ENCODE data around the gene AKR1C2. TPM values are rescaled to one million over a fixed set of nuclear protein-coding genes. Genes with fewer than 3 reads are reported as not detected.
"Not testable (repeated sequence)": the region's sequence is repeated elsewhere in the genome, so short reads cannot be mapped to it uniquely, and the experiment has no call there.

The AKR1C2 gene
- total RNA-seq, 1 donor from 2014 or later = 2.6 TPM

- Mint-ChIP-seq H3K36me3 (no peaks in the 10 kb centered on the region), H3K4me3 (no peak overlapping the region), H3K4me1 (peaks cover 7% of the 10 kb centered on the region), H3K27ac (no peak overlapping the region), H3K9me3 (peaks cover 17% of the 10 kb centered on the region), H3K27me3 (ENCODE audit: low read depth) (no peaks in the 10 kb centered on the region)
- no peak for DNase-seq (ENCODE audit: low spot score in 2 of 2, unreplicated experiment in 2 of 2)
- no peak for TF ChIP-seq CTCF (IDR thresholded peaks at IDR 0.05; ENCODE audit: unreplicated experiment)
Measured at GRCh38 chr10:4941540-4942330, 61.9 kb downstream of the AKR1C2 start.

- H3K27me3 Mint-ChIP-seq (ENCODE audit: low read depth); H3K4me1 Mint-ChIP-seq; H3K4me3 Mint-ChIP-seq; H3K27ac Mint-ChIP-seq; DNase-seq (ENCODE audit: low spot score in 2 of 2, unreplicated experiment in 2 of 2); H3K36me3 Mint-ChIP-seq: not testable (repeated sequence)
- H3K9me3 Mint-ChIP-seq = peaks cover 17% of the 10 kb centered on the region
Measured at GRCh38 chr10:4940909-4941308, 62.7 kb downstream of the AKR1C2 start.

- not testable (repeated sequence) for DNase-seq (ENCODE audit: low spot score in 2 of 2, unreplicated experiment in 2 of 2); H3K4me3 Mint-ChIP-seq; H3K4me1 Mint-ChIP-seq; H3K27me3 Mint-ChIP-seq (ENCODE audit: low read depth); H3K27ac Mint-ChIP-seq; H3K36me3 Mint-ChIP-seq
- H3K9me3 Mint-ChIP-seq = peaks cover 25% of the 10 kb centered on the region
Measured at GRCh38 chr10:4940073-4940428, 63.6 kb downstream of the AKR1C2 start.

DNA sequence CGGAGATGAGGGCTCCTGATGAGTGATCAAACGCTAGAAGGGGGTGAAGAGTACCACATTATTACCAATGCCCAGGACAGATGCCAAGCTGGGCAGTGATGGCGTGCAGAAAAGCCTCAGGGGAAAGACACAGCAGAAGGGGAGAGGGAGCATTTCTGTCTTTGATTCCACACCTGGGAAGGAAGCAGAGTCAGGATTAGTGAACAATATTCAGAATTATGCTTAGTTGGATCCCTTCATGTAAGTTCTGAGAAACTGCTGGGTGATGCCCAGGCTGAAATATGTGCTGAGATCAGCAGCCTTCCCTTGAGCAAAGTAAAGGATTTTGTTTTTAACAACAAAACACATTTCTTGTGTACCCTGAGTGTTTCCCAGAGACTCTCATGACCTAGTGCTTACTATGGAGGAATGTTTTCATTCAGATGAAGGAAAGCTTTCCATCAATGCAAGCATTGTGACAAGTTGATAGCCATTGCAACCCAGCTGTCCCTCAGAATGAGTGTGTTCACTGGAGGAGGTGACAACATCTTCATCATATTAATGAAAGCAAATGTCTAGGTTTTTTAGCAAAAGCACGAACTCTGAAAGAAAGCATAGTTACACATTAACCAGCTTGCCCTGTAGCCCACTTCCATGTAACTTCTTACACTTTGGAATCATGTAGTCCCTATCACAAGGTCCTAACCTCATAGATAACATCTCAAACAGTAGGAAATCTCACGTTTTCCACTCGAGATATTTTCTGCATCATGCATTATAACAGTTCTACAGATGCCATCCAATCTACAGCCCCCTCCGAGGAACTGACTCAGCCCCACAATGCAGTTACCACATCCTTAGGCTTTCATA, 64.2 kb downstream of the AKR1C2 start:
- Mint-ChIP-seq H3K27me3 (ENCODE audit: low read depth) (no peaks in the 10 kb centered on the region), H3K9me3 (peaks cover 26% of the 10 kb centered on the region), H3K4me3 (no peak overlapping the region), H3K36me3 (no peaks in the 10 kb centered on the region), H3K27ac (no peak overlapping the region), H3K4me1 (peaks cover 7% of the 10 kb centered on the region)
- no peak for DNase-seq (ENCODE audit: low spot score in 2 of 2, unreplicated experiment in 2 of 2)
- no peak for TF ChIP-seq CTCF (IDR thresholded peaks at IDR 0.05; ENCODE audit: unreplicated experiment)

Other genes with a start within 250 kb of the AKR1C2 start
- gene AKR1E2, start 177.7 kb downstream of the AKR1C2 start, total RNA-seq = 7.9 to 9.3 TPM (median 8.4 TPM) in 3 replicates
- 3.2 to 4.2 TPM (median 3.8 TPM) in 3 replicates for gene AKR1C1, start 40.4 kb downstream of the AKR1C2 start, total RNA-seq
- gene AKR1C3, start 90.6 kb upstream of the AKR1C2 start, total RNA-seq = 1.1 to 1.9 TPM (median 1.3 TPM) in 3 replicates
- not detected in 3 replicates for gene AKR1C8, start 181.3 kb upstream of the AKR1C2 start, total RNA-seq
- gene AKR1C4, start 193.0 kb upstream of the AKR1C2 start, total RNA-seq = not detected in 3 replicates